ENCODE results near the gene NALCN.

The NALCN gene

DNA sequence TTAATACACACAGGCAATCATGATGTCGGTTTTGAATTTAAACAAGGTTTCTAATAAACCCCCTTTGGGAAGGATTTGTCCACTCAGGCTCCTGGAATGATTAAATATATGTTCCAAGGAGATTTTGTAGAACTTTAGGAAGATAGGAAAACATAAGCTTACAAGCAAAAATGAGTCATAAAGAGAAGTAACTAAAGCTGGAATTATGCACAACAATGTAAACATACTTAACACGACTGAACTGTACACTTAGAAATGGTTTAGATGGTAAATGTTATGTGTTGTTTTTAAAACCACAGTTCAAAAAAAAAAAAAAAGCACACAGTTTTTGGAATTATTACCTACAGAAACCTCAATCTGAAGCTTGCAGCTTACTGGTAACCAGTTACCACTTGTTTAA is 304.4 kb downstream of the NALCN start:
- DNase-seq: no peak

DNA sequence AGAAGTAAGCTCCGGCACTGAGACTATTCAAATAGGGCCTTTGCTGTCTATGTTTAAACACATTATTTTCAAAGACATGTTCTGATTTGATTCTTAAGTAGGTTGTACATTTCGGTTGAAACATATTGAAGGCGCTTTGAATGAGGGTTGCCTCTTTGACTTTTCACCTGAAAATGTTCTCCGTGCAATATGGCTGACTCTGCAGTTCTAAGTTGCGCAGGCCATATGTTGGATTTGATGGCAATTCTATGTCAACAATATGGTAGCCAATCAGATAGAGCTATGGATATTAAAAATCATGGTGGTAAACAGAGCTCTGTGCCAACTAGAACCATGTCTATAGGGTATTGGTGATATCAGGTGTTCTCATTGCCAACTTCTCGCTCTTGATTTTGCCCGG is 307.3 kb downstream of the NALCN start:
- no peak for DNase-seq

DNA sequence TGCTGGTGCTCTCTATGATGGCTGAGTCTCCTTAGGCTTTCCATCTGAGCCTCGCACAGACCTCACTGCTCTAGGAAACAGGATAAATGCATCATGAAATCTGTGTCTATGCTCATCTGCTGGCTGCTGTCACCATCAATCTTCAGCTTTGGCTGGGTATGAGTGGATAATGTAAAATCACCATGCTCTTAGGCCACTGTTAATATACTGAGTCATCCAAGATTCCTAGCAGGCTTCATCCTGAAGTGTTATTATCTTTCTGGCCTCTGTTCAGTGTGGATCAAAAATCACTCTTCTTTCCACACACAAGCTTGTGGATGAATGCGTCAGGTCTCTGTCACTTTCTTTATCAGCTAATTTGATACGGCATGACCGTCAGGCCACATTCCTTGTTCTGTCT is 317.4 kb downstream of the NALCN start:
- no peak for DNase-seq

DNA sequence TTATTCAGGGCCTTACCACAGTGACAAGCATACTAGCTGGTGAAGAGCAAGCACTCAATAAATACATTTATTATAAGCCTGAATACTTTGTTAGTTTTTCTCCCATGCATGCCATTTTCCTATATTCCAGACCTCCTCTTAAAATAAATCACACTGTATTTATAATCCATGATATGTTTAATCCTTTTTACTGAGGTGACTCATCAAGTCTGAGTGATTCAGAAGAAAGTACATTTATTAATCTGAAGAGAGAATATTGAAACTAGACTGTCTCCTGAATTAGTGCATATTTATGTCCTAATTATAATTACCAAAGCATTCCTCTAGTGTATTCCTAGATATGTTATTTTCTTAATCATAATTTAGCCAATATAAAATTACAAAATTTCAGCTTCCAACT is 323.3 kb downstream of the NALCN start:
- no peak for DNase-seq

DNA sequence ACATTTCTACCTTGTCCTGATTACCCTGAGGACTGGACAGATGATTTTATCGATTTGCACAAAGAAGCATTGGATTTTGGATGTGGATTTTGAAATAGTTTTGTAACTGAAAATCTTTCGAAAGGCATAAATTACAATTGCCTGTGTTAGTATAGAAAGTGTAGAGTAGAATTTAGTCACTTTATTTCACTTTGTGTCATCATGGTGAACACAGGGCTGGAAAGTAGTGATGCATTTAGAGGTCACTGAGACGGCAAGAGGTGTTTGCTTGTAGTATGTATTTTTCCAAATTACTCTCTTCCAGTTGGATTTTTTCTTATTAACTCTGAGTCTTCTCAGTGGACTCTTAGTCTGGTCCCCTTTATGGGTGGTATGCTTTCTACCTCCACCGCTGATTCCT is 326.0 kb downstream of the NALCN start:
- no peak for DNase-seq

DNA sequence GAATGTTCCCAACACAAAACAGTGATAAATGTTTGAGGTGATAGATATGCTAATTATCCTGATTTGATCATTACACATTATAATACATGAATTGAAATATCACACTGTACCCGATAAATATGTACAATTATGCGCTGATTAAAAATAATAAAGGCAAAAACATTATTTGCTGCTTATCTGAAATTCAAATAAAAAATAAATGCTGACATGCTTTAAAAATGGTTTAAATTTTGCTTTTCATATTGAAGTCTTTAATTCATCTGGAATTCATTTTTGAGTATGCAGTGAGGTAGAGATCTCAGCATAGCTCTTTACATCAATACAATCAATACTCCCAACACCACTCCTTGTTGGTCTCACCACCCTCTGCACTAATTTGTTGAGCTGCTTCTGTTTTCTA is 330.8 kb downstream of the NALCN start:
- DNase-seq: no peak

DNA sequence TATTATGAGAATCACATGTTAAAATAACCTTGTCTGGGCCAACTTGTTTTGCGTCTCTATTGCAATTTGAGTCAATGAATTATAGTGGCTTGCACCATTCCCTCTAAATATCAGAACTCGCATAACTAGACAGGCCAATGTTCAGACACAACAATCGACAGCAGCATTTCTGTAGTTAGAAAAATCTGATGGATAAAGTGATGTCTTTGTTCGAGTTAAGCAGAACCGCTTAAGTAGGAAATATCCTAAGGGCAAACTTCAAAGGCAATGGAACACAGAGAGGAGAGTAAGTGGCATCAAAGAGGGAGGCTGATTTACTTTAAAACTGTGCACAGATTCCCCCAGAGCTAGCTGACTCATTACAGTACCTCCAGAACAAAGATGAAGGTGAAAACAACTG is 333.9 kb downstream of the NALCN start:
- no peak for DNase-seq

DNA sequence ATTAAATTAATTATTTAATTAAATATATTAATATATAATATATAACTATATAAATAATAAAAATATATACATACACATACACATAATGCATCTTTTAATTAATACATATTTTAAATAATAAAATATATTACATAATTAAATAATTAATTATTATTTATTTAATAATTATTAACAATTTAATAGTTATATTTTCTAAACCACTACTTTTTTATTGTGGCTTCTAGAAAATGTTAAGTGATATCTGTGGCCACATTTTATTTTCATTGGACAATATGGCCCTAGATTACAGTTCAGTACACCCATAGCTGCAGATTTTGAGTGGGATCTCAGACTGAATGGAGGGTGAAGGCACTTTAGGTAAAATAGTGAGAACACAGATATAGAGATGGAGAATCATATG is 335.7 kb downstream of the NALCN start:
- no peak for DNase-seq

DNA sequence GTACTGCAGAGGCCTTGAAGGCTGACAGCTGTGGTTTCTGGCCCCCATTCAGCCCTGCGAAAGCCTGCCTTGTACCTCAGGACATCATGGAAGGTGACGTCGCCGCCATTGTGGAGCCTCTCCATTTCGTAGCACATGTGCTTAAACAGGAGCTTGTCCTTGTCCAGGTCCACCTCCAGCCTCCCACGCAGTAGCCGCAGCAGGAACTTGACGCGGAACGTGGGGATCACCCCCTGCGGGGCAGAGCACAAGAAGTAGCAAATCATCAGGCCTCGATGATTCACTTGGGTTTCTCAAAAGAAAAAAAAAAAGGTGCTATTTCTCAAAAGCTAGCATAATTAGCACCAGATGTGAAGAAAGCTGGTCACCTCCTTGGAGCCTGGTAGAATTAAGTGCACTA is 351.0 kb downstream of the NALCN start:
- no peak for DNase-seq

DNA sequence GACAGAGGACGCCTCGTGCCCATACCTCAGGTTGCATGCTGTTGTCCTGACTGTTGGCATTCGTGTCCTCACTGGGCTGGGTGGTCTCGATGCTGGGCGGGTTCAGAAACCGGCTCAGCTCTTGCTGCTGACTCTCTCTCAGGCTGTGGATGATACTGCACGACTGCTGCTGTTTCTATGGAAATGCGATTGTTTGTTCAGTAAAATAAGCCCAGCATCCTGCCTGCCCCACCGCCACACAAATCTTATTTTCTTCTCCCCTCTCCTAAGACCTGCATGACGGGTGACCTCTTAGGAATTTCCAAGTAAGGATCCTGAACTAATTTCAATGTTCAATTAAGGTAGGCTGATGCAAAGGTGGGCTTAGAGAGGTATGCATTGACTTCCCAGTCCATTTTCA is 356.5 kb downstream of the NALCN start:
- no peak for DNase-seq

DNA sequence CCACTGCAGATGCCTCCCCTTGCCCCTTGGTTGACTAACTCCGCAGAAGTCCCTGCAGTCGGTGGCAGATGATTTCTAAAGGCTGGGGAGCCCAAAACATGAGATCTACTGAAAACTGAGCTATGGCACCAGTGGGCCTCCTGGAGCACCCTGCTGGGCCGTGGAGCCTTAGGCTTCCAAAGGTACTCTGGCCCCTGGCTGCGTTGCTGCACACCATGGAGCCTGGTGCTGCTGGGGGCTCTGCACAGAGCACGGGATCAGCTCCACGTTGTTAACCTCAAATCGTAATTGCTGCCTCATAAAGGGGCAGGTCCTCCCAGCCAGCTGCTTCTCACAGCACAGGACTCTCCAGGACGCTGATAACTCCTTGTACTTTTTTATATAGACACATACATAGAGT is 357.5 kb downstream of the NALCN start:
- no peak for DNase-seq

DNA sequence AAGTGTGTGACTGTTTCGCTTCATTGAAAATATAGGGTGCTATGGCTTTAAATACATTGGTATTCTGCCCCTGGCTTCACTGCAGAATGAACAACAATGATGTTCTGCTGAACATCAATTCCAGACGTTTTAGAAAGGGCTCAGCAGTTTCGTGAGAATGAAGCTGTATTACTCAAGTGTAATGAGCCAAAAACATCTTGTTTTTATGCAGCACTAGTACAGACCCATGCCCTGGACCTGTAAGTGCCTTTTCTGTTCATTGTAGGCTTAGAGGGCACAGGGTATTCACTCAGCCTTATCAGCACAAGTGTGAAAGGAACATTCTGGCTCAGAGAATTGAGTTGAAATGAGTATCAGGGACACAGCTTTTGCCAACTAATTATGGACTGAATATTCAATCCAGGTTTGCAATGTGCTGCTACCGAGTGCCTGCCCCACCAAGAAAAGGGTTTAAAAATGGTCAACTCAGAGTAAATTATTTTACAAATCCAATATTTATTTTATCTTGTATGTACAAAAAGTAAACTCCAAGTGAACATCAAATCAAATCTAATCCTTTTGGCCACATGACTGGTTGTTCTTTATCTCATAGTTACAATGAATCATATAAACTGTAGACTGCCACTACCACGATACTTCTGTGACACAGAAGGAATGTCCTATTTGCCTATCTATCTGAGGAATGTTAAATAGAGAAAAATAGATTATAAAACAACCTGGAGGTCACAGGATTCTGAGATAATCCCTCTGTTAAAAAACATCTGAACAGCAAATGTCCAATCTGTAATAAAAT is 362.8 kb downstream of the NALCN start:
- DNase-seq: no peak

DNA sequence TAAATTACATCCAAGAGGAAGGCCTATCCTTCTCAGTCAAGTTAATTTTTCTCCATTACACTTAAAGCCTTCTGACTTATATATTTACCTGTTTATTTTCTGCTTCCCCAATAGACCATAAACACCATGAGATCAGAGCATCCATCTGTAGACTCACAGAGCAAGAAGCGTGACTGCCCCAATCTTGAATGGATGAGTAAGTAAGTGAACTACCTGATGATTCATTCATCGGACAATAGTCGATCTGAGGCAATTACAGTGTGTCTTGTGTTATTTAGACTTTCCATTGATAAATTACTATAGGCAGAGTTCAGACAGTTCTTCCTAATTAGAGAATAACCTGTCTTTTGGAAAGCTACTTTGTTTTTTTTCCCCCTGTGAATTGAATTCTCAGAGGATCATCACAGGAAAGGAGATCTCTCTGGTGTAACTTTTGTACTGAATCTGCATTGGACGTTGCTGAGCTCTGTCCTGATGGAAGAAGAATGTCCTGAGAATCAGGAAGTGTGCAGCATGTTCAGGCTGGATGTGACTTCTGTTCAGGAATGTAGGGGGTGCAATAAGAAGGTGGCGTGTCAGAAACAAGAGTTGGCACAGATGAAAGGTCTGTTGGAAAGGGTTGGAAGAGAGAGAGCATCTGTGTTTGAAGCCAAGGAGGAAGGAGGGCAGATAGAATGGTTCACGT is 367.0 kb downstream of the NALCN start:
- DNase-seq: no peak

DNA sequence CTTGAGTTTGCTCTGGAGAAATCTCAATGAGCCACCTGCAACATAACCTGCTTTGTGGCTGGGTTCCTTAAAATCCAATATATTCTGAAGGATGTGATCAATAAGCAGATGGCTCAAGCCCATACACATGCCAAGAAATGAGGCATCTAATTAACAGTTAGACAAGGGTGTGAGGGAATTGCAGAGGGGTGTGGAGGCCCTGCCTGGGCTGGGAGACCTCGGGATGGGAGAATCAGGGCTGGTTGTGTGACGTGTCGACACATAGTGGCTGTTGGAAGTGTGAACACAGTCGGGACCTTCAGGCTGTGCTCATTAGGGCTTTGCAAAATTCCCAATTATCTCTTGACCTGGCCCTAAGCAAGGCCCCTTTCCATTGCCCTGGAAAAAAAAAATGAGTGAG is 379.8 kb downstream of the NALCN start:
- DNase-seq: no peak

DNA sequence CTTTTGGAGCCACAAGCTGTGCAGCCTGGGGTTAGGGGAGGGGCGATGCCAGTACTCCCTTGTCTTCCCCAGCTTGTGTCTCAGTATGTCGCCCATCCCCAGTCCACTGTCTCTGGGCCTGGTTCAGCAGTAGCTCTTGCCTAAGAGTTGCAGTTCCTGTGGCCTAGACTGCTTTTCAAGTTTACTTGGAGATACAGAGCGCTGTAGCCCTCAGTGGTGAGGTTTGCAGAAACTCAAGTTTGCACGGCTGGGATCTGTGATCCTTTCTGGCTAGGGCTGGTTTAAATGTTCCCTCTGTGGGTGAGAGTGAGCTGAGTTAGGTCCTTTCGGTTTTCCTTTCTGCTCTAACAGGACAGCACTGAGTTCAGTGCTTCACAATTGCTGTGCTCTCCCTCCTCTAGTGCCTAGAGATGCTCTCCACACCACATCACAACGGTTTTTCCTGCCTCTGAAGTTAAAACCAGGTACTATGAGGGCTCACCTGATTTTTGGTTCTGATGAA is 381.1 kb downstream of the NALCN start:
- no peak for DNase-seq

DNA sequence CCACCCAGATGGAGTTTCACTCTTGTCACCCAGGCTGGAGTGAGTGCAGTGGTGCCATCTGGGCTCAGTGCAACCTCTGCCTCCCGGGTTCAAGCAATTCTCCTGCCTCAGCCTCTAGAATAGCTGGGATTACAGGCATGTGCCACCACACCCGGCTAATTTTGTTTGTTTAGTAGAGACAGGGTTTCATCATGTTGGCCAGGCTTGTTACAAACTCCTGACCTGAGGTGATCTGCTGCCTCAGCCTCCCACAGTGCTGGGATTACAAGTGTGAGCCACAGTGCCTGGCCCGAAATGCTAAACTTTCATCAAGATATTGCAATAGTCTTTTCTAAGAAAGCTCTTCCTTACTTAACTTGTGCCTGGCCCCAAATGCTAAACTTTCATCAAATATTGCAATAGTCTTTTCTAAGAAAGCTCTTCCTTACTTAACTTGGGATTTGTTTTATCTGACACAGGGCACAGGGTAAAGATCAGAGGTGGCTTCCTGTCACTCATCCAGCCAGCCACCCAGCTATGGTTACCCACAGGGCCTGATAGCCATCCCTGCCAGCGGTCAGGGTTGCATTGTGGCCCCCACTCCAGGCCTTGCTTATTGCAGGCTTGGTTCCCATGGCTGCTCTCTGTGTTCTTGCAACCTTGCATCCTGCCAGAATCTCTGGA is 389.4 kb downstream of the NALCN start:
- no peak for DNase-seq

DNA sequence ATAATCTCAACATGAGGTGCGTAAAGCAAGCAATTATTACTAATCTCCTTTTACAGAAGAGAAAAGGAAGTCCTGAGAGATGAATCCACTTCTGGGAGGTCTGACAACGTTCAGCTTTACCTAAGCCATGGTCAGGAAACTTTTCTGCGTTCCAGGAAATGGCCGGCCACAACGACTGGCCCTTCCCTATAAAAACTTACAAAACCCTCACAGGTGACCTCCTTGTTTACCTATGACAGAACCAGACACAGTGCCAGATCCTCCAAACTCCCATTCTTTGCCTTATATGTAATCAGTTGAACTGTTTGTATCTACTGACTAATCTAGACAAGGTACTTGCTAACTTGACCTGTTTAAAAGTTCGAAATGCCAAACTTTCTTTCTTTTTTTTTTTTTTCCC is 390.0 kb downstream of the NALCN start:
- DNase-seq: no peak

DNA sequence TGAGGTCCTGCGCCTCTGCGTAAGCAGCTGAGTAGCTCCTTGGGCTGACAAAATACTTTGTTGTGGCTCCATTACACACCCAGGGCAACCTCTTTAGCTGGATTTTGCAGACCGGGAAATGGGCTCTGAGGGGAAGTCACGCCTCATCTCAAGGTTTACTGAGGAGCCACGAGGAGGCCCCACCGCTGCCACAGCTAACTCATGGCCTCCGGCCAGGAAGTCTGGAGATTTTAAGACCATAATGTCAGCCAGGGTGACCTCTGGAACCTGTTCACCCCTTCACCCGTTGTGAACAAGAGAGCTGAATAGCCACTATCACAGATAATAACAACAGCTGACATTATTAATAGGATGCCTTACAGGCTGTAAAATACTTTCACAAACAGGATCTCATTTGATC is 390.4 kb downstream of the NALCN start:
- DNase-seq: no peak

DNA sequence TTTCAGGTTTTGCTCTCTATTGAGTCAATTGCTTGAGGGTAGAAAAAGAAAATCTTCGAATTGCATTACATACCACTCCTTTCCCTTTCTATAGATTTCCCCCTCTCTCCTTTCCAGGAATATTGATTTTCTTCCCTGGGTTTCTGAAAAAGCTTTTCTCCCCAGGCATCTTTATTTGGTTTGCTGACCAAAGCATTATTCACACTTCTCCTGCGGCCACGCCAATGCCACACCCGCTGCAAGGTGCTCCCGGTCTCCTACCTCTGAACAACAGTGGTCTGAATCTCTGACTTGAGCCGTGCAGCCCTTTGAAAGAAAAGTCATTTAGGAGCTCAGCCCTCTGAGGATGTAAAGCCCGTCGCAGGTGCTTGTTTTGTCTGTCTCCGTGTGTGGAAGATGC is 390.8 kb downstream of the NALCN start:
- no peak for DNase-seq

DNA sequence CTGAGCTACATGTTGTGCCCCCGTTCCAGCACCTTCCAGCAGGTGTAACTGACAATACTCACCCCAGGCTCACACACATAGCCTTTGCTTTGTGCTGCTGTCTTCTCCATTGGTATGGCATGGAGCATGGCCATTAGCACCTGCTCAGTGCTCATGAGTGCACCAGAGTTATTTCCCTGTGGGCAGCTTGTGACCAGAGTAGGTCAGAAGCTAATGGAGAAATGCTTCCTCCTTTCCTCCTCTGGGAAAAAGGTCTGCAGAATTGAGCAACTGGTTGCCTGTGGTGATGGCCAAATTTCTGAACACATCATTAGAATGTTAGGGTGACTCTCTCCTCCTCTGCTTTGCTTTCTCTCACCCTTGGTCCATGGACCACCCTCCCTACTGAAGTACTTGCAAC is 397.2 kb downstream of the NALCN start:
- DNase-seq: no peak

DNA sequence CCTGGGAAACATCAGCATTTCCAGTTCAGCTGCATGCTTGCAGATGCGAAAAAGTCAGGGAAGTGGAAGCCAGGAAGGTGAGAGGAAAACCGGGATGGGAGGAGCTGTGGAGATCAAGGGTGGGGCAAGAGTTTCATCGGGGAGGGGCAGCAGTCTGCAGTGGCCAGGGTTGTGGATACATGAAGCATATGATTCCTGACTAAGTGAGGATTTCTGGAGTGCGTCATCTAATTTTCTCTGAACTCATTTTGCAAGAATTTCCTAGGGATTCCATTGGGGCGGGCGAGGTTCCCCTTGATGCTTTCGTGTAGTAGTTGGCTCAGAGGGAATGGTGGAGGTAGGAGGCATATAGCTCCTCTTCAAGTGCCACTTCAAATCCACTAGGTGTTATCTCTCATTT is 397.6 kb downstream of the NALCN start:
- no peak for DNase-seq

DNA sequence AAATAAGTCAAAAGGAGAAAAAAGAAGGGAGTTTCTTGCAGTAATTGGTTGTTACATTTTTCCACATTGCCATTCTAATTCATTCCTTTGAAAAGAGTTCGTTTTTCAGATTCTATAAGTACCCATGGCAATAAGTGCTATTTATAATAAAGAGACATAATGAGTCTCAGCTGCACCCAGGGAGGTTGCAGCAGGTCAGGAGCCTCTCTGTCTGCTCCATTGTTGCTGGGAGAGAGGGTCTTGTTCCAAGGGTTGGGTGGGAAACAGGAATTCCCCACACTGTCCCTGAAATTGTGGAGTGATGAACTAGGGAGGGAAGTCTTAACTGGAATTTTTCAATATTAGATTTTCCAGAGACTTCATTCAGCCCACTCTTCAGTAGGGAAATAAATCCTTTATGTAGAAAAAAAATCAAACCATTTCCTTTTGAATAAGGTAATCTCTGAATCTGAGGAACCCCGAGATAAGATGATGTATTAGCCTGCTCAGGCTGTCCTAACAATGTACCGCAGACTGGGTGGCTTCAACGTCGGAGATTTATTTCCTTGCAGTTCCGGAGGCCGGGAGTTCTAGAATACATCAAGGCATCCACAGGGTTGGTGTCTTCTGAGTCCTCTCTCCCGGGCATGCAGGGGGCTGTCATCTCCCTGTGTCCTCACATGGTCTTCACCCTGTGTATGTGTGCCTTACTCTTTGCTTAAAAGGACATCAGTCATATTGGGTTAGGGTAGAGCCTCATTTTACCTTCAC is 399.0 kb downstream of the NALCN start:
- DNase-seq: no peak

DNA sequence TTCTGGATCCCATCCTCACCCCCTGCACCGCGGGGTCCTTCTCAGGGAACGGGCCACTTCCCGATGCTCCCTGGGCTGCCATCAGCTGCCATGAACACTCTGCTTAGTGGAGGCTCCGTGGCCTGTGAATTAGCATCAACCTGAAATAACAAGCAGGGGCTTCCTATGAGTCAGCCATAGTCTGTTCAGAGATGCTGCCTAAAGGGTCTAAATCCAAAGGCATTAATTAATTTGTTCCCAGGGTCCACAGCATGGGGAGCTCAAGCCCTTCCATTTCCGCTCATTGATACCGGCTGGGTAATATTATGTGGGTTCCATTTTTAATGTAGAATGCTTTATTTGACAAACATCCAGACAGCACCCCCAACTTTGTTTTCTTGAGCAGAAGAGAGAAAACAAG is 399.8 kb downstream of the NALCN start:
- DNase-seq: no peak
